Esophagus muscularis mucosa (tissue), 4 donors: Measurements from ENCODE around the gene TLR10.
A peak's percentile ranks its signal among the peaks of the same experiment; 100 is the strongest.

ENCODE experiments used
- CTCF ChIP-seq, 3 experiments: fragments of 200-600 bp in 2 of 3; fragments of 450-650 bp in 1 of 3; sonication (generic) in 2 of 3; IDR thresholded peaks; one replicate each; pipeline ENCODE4 v1.5.1; 2017 to 2019; ENCODE audit warnings: antibody characterized with exemption in 3 of 3, mild to moderate bottlenecking in 2 of 3, moderate library complexity in 1 of 3
- EP300 ChIP-seq: sonication (generic); formaldehyde crosslinking; IDR thresholded peaks from one replicate; pipeline ENCODE4 v1.6.1; 2017; ENCODE audit warnings: antibody characterized with exemption
- POLR2A ChIP-seq: fragments of 450-650 bp; IDR thresholded peaks from one replicate; pipeline ENCODE4 v1.6.1; 2017; ENCODE audit warnings: antibody characterized with exemption, moderate library complexity, mild to moderate bottlenecking, low read depth

GRCh38 chr4:38759113-38759789, 23.5 kb downstream of the TLR10 start:
- peak; percentile 65 to 75 (median 72) for TF ChIP-seq CTCF (IDR thresholded peaks at IDR 0.05)
- TF ChIP-seq POLR2A = no peak
- TF ChIP-seq EP300 = no peak
